SU-DHL-6 (cell line): ENCODE results near the gene ESCO1.

Experiments used
- CTCF ChIP-seq: fragments of 200-600 bp; sonication (generic); IDR thresholded peaks from one replicate; pipeline ENCODE4 v1.5.1; 2017; ENCODE audit warnings: antibody characterized with exemption, mild to moderate bottlenecking, low read length, moderate library complexity; ENCODE audit not compliant: insufficient read depth, poor library complexity, severe bottlenecking
- EZH2phosphoT487 ChIP-seq: fragments of 200-600 bp; sonication (generic), shearing (Covaris generic); conservative IDR thresholded peaks from 2 replicates; pipeline ENCODE4 v1.6.1; 2018; ENCODE audit warnings: mild to moderate bottlenecking, antibody characterized with exemption, low read length, moderate library complexity, mixed read lengths

DNA sequence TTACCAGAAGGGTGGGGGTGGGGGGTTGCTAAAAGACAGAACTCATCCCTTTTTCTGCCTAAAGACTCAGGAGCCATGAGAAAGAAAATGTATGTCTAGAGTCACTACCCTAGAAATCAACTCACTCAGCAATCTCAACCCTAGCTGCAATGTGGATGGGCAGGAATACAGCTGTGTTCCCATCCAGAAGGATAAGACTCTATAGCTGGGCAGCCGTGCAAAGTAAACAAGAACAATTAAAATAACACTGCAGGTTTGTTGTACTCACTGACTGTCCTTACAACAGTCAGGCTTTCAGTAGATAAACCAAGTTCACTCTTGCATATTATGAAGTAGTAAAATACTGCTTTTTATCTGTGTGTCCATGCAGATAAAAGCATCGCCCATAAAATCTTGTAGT is 74.0 kb downstream of the ESCO1 start:
- TF ChIP-seq CTCF (no peak), EZH2phosphoT487 (no peak)
